PC-9 (cell line): ENCODE data around the gene RNASE8.

ENCODE experiments used
- EZH2 ChIP-seq: fragments of 200-600 bp; sonication (generic); IDR thresholded peaks from 2 replicates; pipeline ENCODE4 v1.8.0; 2017; ENCODE audit warnings: antibody characterized with exemption, low read depth
- TF ChIP-seq, protein P1 (sequence below): fragments of 200-600 bp; sonication (generic); conservative IDR thresholded peaks from 2 replicates; pipeline ENCODE4 v1.6.1; 2017; ENCODE audit warnings: mixed run types, antibody characterized with exemption, mild to moderate bottlenecking, moderate library complexity

DNA sequence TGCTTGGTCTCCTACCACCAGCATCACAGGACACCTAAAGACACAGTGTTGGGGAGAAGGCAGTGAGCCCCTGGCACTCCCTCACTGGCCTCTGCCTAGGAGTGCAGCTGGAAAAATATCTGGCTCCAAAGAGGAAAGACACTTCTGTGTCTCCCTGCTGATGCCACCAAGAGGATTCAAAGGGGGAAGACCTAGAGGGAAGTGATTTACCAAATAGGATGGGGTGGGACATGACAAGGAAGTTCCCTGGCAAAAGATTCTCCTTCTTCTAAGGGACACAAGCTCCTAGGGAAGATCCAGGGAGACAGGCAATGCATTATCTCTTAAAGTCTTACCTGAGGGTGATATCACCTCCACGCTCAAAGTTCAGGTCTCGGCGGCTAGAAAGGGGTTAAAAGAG, 38.8 kb upstream of the RNASE8 start:
- TF ChIP-seq, protein P1, sequence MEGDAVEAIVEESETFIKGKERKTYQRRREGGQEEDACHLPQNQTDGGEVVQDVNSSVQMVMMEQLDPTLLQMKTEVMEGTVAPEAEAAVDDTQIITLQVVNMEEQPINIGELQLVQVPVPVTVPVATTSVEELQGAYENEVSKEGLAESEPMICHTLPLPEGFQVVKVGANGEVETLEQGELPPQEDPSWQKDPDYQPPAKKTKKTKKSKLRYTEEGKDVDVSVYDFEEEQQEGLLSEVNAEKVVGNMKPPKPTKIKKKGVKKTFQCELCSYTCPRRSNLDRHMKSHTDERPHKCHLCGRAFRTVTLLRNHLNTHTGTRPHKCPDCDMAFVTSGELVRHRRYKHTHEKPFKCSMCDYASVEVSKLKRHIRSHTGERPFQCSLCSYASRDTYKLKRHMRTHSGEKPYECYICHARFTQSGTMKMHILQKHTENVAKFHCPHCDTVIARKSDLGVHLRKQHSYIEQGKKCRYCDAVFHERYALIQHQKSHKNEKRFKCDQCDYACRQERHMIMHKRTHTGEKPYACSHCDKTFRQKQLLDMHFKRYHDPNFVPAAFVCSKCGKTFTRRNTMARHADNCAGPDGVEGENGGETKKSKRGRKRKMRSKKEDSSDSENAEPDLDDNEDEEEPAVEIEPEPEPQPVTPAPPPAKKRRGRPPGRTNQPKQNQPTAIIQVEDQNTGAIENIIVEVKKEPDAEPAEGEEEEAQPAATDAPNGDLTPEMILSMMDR: no peak
- TF ChIP-seq EZH2: no peak
